Breast epithelium (tissue), 3 donors: ENCODE results near the gene DAB2IP.

Source experiments
- POLR2A ChIP-seq: fragments of 450-650 bp; IDR thresholded peaks from one replicate; pipeline ENCODE4 v1.6.1; 2016; ENCODE audit warnings: antibody characterized with exemption, mild to moderate bottlenecking, moderate library complexity
- POLR2AphosphoS5 ChIP-seq, 3 donors: sonication (generic); formaldehyde crosslinking; IDR thresholded peaks; one replicate each; pipeline ENCODE4 v1.6.1; 2017; ENCODE audit warnings: antibody characterized with exemption in 3 of 3
- TF ChIP-seq, protein P1 (sequence below), 3 donors: fragments of 450-650 bp; IDR thresholded peaks; one replicate each; pipeline ENCODE4 v1.5.1; 2016 to 2017; ENCODE audit warnings: antibody characterized with exemption in 3 of 3, mild to moderate bottlenecking in 3 of 3, moderate library complexity in 3 of 3

DNA sequence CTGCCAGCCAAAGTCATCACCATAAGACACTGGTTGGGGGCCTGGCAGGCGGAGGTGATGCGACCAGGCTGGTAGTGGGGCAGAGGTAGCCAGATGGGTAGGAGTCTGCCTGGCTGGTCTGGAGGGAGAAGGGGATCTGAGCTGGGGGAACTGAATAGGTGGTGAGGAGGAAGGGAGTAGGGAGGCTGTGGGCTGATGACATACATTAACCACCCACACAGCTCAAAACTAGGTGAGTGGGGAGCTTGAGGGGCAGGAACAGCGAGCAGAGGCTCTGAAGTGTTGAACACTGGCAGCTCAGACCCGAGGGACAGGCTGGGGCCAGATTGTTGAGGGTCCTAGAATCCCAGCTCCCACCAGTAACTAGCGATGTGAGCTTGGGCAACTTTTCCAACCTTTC, 81.0 kb downstream of the DAB2IP start:
- TF ChIP-seq, protein P1, sequence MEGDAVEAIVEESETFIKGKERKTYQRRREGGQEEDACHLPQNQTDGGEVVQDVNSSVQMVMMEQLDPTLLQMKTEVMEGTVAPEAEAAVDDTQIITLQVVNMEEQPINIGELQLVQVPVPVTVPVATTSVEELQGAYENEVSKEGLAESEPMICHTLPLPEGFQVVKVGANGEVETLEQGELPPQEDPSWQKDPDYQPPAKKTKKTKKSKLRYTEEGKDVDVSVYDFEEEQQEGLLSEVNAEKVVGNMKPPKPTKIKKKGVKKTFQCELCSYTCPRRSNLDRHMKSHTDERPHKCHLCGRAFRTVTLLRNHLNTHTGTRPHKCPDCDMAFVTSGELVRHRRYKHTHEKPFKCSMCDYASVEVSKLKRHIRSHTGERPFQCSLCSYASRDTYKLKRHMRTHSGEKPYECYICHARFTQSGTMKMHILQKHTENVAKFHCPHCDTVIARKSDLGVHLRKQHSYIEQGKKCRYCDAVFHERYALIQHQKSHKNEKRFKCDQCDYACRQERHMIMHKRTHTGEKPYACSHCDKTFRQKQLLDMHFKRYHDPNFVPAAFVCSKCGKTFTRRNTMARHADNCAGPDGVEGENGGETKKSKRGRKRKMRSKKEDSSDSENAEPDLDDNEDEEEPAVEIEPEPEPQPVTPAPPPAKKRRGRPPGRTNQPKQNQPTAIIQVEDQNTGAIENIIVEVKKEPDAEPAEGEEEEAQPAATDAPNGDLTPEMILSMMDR (IDR thresholded peaks at IDR 0.05) = no peak
- no peak for TF ChIP-seq POLR2A
- no peak for TF ChIP-seq POLR2AphosphoS5 (IDR thresholded peaks at IDR 0.05)
